ENCODE results near the gene TIGD6.

DNA sequence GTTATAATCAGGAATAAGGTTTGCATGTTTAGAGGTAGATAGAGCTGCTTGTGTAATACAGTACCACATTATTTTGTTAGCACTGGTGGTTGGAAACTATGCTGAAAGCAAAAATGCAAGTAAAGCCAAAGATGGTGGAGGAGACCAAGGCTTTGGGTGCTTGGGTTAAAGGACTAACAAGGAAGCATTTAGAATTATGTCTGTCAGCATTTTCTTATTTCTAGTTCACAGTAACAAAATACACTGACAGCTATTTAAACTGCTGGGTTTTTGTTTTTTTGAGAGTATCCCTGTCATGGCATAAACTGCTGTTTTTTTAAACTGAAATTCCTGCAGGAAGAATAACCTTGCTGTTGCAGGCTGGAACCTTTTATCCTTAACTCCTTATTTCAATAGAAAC lies 6.6 kb upstream of the TIGD6 start:
- TF ChIP-seq, protein P1, sequence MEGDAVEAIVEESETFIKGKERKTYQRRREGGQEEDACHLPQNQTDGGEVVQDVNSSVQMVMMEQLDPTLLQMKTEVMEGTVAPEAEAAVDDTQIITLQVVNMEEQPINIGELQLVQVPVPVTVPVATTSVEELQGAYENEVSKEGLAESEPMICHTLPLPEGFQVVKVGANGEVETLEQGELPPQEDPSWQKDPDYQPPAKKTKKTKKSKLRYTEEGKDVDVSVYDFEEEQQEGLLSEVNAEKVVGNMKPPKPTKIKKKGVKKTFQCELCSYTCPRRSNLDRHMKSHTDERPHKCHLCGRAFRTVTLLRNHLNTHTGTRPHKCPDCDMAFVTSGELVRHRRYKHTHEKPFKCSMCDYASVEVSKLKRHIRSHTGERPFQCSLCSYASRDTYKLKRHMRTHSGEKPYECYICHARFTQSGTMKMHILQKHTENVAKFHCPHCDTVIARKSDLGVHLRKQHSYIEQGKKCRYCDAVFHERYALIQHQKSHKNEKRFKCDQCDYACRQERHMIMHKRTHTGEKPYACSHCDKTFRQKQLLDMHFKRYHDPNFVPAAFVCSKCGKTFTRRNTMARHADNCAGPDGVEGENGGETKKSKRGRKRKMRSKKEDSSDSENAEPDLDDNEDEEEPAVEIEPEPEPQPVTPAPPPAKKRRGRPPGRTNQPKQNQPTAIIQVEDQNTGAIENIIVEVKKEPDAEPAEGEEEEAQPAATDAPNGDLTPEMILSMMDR (IDR thresholded peaks at IDR 0.05): no peak
- no peak for TF ChIP-seq POLR2A (IDR thresholded peaks at IDR 0.05)

All from gastroesophageal sphincter (tissue), 3 donors.